ENCODE data around the gene LDB2.

DNA sequence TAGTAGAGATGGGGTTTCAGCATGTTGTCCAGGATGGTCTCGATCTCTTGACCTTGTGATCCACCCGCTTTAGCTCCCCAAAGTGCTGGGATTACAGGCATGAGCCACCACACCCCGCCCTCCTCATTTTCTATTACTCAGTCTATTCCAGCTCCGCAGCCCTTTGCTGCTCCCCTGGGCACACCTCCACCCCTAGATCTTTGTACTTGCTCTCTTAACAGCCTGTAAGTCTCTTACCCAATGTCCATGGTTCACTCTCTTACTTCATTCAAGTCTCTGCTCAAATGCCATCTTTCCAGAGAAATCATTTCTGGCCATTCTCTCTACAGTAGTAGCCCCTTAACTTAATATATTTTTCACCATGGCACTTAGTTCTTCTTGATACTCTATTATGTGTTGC is 64.7 kb downstream of the LDB2 start:
- no peak for TF ChIP-seq SUZ12 (IDR thresholded peaks at IDR 0.05; ENCODE audit: extremely low read depth, insufficient read depth, insufficient read length)
- no peak for TF ChIP-seq ZNF274 (IDR thresholded peaks at IDR 0.05; ENCODE audit: low read depth, low read length)

Data from NT2/D1 (cell line).